HCT116 (cell line): ENCODE results near the gene ZNF555.

ENCODE experiments used
- CTCF ChIP-seq, 3 experiments: fragments of 200-600 bp in 1 of 3; sonication (generic) in 1 of 3; IDR thresholded peaks in 2 of 3; conservative IDR thresholded peaks in 1 of 3; 2 replicates each; pipeline ENCODE4 v1.5.1; 2012 to 2017; ENCODE audit warnings: low read depth in 2 of 3, low read length in 2 of 3, antibody characterized with exemption in 1 of 3, borderline replicate concordance in 1 of 3, control low read depth in 1 of 3, mild to moderate bottlenecking in 1 of 3, mixed read lengths in 1 of 3, mixed run types in 1 of 3, moderate library complexity in 1 of 3; ENCODE audit not compliant: insufficient read depth in 1 of 3
- EGR1 ChIP-seq: IDR thresholded peaks from 2 replicates; pipeline ENCODE4 v1.6.1; 2012; ENCODE audit warnings: low read depth
- EZH2 ChIP-seq: fragments of 200-600 bp; sonication (generic); IDR thresholded peaks from 2 replicates; pipeline ENCODE4 v1.6.1; 2017; ENCODE audit warnings: antibody characterized with exemption, mixed run types
- FOSL1 ChIP-seq: IDR thresholded peaks from 2 replicates; pipeline ENCODE4 v1.6.1; 2012; ENCODE audit warnings: low read depth
- POLR2A ChIP-seq: IDR thresholded peaks from 2 replicates; pipeline ENCODE4 v1.7.0; 2011; ENCODE audit warnings: borderline replicate concordance; ENCODE audit not compliant: insufficient read depth, insufficient read length; ENCODE audit errors: extremely low read depth
- RAD21 ChIP-seq: IDR thresholded peaks from 2 replicates; pipeline ENCODE4 v1.6.1; 2012; ENCODE audit warnings: low read depth, mild to moderate bottlenecking
- YY1 ChIP-seq: IDR thresholded peaks from 2 replicates; pipeline ENCODE4 v1.6.1; 2011; ENCODE audit warnings: low read length, low read depth, moderate library complexity, mild to moderate bottlenecking; ENCODE audit not compliant: insufficient replicate concordance; ENCODE audit errors: extremely low read depth

- TF ChIP-seq YY1 (no peak), EGR1 (no peak), CTCF (IDR thresholded peaks at IDR 0.05 in 2 of 3, conservative IDR thresholded peaks at IDR 0.05 in 1 of 3; ENCODE audit: borderline replicate concordance in 1 of 3, insufficient read depth in 1 of 3, low read depth in 2 of 3, low read length in 2 of 3) (no peak), FOSL1 (no peak), POLR2A (no peak), RAD21 (no peak), EZH2 (no peak)
Measured at GRCh38 chr19:2827022-2827421, 14.3 kb upstream of the ZNF555 start.
